ENCODE results near the gene GBX2. TPM values are rescaled to one million over a fixed set of nuclear protein-coding genes. Genes with fewer than 3 reads are reported as not detected.

Gene GBX2
- total and polyA plus RNA-seq, 2 of the 13 experiments (the other 11 are each of a cell fraction or from before 2014, with no cell fraction given) = not detected

DNA sequence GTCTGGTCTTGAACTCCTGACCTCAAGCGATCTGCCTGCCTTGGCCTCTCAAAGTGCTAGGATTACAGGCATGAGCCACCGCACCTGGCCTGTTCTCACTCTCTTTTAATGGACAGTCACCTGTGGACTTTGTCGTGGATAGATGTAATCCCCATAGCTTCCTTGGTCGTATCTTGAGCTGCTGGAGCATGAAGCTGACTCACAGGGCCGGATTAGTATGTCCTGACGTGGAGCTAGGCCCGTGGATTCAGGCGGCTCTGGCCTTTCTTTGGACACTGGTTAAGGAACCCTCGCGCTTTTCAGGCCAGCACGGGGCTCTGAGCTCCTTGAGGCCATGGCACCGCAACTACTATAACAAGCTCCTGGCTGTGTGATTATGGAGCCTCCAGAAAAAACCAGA is 27.5 kb upstream of the GBX2 start:
- FAIRE-seq = no peak
- TF ChIP-seq, protein P1, sequence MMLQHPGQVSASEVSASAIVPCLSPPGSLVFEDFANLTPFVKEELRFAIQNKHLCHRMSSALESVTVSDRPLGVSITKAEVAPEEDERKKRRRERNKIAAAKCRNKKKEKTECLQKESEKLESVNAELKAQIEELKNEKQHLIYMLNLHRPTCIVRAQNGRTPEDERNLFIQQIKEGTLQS (CRISPR knock-in tag; IDR thresholded peaks at IDR 0.05) = no peak
- TF ChIP-seq SIX4 (CRISPR knock-in tag; IDR thresholded peaks at IDR 0.05) (no peak), ZNF12 (CRISPR knock-in tag; IDR thresholded peaks at IDR 0.05) (no peak), IKZF4 (CRISPR knock-in tag; IDR thresholded peaks at IDR 0.05; ENCODE audit: borderline replicate concordance, low read depth, not compliant biosample characterization) (no peak), ZNF251 (CRISPR knock-in tag; IDR thresholded peaks at IDR 0.05) (no peak), LCORL (IDR thresholded peaks at IDR 0.05) (no peak), LCORL (CRISPR knock-in tag; IDR thresholded peaks at IDR 0.05) (no peak), SAP130 (CRISPR knock-in tag; IDR thresholded peaks at IDR 0.05; ENCODE audit: low read depth) (no peak), IKZF5 (CRISPR knock-in tag; IDR thresholded peaks at IDR 0.05) (no peak), ZNF878 (CRISPR knock-in tag; IDR thresholded peaks at IDR 0.05) (no peak)
- TF ChIP-seq, protein P2, sequence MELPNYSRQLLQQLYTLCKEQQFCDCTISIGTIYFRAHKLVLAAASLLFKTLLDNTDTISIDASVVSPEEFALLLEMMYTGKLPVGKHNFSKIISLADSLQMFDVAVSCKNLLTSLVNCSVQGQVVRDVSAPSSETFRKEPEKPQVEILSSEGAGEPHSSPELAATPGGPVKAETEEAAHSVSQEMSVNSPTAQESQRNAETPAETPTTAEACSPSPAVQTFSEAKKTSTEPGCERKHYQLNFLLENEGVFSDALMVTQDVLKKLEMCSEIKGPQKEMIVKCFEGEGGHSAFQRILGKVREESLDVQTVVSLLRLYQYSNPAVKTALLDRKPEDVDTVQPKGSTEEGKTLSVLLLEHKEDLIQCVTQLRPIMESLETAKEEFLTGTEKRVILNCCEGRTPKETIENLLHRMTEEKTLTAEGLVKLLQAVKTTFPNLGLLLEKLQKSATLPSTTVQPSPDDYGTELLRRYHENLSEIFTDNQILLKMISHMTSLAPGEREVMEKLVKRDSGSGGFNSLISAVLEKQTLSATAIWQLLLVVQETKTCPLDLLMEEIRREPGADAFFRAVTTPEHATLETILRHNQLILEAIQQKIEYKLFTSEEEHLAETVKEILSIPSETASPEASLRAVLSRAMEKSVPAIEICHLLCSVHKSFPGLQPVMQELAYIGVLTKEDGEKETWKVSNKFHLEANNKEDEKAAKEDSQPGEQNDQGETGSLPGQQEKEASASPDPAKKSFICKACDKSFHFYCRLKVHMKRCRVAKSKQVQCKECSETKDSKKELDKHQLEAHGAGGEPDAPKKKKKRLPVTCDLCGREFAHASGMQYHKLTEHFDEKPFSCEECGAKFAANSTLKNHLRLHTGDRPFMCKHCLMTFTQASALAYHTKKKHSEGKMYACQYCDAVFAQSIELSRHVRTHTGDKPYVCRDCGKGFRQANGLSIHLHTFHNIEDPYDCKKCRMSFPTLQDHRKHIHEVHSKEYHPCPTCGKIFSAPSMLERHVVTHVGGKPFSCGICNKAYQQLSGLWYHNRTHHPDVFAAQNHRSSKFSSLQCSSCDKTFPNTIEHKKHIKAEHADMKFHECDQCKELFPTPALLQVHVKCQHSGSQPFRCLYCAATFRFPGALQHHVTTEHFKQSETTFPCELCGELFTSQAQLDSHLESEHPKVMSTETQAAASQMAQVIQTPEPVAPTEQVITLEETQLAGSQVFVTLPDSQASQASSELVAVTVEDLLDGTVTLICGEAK (IDR thresholded peaks at IDR 0.05) = no peak
- TF ChIP-seq, protein P2 (CRISPR knock-in tag; IDR thresholded peaks at IDR 0.05) = no peak
- TF ChIP-seq, protein P3, sequence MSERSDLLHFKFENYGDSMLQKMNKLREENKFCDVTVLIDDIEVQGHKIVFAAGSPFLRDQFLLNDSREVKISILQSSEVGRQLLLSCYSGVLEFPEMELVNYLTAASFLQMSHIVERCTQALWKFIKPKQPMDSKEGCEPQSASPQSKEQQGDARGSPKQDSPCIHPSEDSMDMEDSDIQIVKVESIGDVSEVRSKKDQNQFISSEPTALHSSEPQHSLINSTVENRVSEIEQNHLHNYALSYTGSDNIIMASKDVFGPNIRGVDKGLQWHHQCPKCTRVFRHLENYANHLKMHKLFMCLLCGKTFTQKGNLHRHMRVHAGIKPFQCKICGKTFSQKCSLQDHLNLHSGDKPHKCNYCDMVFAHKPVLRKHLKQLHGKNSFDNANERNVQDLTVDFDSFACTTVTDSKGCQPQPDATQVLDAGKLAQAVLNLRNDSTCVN (CRISPR knock-in tag; IDR thresholded peaks at IDR 0.05; ENCODE audit: borderline replicate concordance) = no peak
- TF ChIP-seq, protein P4, sequence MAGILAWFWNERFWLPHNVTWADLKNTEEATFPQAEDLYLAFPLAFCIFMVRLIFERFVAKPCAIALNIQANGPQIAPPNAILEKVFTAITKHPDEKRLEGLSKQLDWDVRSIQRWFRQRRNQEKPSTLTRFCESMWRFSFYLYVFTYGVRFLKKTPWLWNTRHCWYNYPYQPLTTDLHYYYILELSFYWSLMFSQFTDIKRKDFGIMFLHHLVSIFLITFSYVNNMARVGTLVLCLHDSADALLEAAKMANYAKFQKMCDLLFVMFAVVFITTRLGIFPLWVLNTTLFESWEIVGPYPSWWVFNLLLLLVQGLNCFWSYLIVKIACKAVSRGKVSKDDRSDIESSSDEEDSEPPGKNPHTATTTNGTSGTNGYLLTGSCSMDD (CRISPR knock-in tag; IDR thresholded peaks at IDR 0.05) = no peak

More for the DNA sequence above, 27.5 kb upstream of the GBX2 start:
- DNase-seq (ENCODE audit: low spot score) (no peak), ATAC-seq (no peak)
- Histone ChIP-seq H3K27ac (ENCODE audit: extremely low read length, insufficient read depth, low read length) (no peak overlapping the region), H3K27me3 (ENCODE audit: control insufficient read depth in 1 of 2, insufficient read depth in 2 of 2, low read length in 2 of 2) (peaks cover 7 to 38% of the 10 kb centered on the region in 2 experiments; a peak in 4 of 5 replicates), H3K36me3 (replicated peaks in 1 of 2; ENCODE audit: control insufficient read depth in 1 of 2, insufficient read depth in 2 of 2, low read length in 2 of 2) (no peaks in the 10 kb centered on the region), H3K4me3 (replicated peaks in 1 of 3; ENCODE audit: insufficient read depth in 1 of 3, low read depth in 2 of 3, low read length in 3 of 3) (no peak overlapping the region), H3K9me3 (ENCODE audit: low read length) (no peaks in the 10 kb centered on the region), H2AFZ (ENCODE audit: low read length) (no peak overlapping the region), H3K4me1 (ENCODE audit: insufficient read depth, low read length) (no peaks in the 10 kb centered on the region), H3K79me2 (ENCODE audit: insufficient read depth, low read length) (no peaks in the 10 kb centered on the region), H3K9ac (ENCODE audit: insufficient read depth, low read depth, low read length) (no peak overlapping the region), H3K4me2 (ENCODE audit: low read depth, low read length) (no peak overlapping the region), H4K20me1 (ENCODE audit: insufficient read depth, low read length) (no peaks in the 10 kb centered on the region)
- 21% methylated on average over 10 of the region's 12 CpGs for WGBS (ENCODE audit: low lambda C conversion rate)
- ChIA-PET POLR2A (no interaction called here), CTCF (ENCODE audit: low intra/inter-chr PET ratio, low total read pairs) (no interaction called here)
- BruUV-seq (replicated peaks) = no TSS peak
- intact Hi-C loops (cut with micrococcal nuclease; ENCODE audit: unreplicated experiment) (no loop called here), in situ Hi-C loops (cut with HindIII; ENCODE audit: extremely low pct_ligation_motif_present, low pct_unique_long_range_greater_than_20kb) (no loop called here)
